GDM1 (cell line): Measurements from ENCODE around the gene RBM44.
"Not testable (repeated sequence)": the region's sequence is repeated elsewhere in the genome, so short reads cannot be mapped to it uniquely, and the experiment has no call there.

Experiments
- DNase-seq: peaks from one replicate; lab custom pipeline; 2025; lab: John Stamatoyannopoulos, UW

The RBM44 gene

GRCh38 chr2:237858294-237859081 is 59.9 kb downstream of the RBM44 start:
- DNase-seq, result peak; percentile 69

GRCh38 chr2:237859082-237859433 is 60.5 kb downstream of the RBM44 start:
- DNase-seq, result no peak

GRCh38 chr2:237859533-237860272 is 61.1 kb downstream of the RBM44 start, which contains the start of gene RAMP1:
TSS of gene RAMP1 (plus strand) at chr2:237859623. CDS start at chr2:237859676, 53 bp downstream.
- no peak for DNase-seq

- no peak for DNase-seq
Measured at GRCh38 chr2:237860273-237860935, 61.8 kb downstream of the RBM44 start.

GRCh38 chr2:237861875-237862527 is 63.4 kb downstream of the RBM44 start:
- no peak for DNase-seq

- no peak for DNase-seq
Measured at GRCh38 chr2:237862528-237862895, 63.9 kb downstream of the RBM44 start.

GRCh38 chr2:237863102-237863511 is 64.5 kb downstream of the RBM44 start:
- no peak for DNase-seq

- DNase-seq, result no peak
Measured at GRCh38 chr2:237863689-237864443, 65.3 kb downstream of the RBM44 start.

- DNase-seq, result no peak
Measured at GRCh38 chr2:237864444-237864931, 65.9 kb downstream of the RBM44 start.

- no peak for DNase-seq
Measured at GRCh38 chr2:237864940-237865622, 66.5 kb downstream of the RBM44 start.

- DNase-seq, result no peak
Measured at GRCh38 chr2:237865623-237866041, 67.1 kb downstream of the RBM44 start.

- DNase-seq, result no peak
Measured at GRCh38 chr2:237866101-237866621, 67.6 kb downstream of the RBM44 start.

GRCh38 chr2:237867465-237867864 is 68.9 kb downstream of the RBM44 start:
- no peak for DNase-seq

- DNase-seq, result not testable (repeated sequence)
Measured at GRCh38 chr2:237868074-237868473, 69.5 kb downstream of the RBM44 start.

GRCh38 chr2:237868631-237869342 is 70.2 kb downstream of the RBM44 start:
- no peak for DNase-seq

GRCh38 chr2:237869343-237870102 is 70.9 kb downstream of the RBM44 start:
- no peak for DNase-seq

- DNase-seq, result no peak
Measured at GRCh38 chr2:237870126-237870525, 71.5 kb downstream of the RBM44 start.

GRCh38 chr2:237870754-237871651 is 72.4 kb downstream of the RBM44 start:
- DNase-seq, result peak; percentile 13
